ENCODE measurements around the gene OPRD1.

Gene OPRD1

DNA sequence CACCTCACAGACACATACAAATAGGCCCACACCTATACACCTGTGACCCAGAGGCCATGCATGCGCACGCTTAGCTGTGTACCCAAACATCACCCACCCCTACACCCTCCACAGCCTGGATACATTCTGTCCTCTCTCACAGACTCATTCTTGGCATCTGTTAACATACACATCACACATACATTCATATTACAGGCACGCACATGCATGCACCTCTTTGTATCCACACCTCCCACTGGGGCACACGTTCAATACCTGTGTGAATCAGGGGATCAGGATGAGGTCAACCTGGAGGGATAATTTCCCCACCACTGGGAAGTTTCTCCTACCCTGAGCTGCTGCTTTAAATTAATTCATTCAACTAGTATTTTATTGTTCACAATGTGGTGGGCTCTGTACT is 66.8 kb downstream of the OPRD1 start:
- H3K27me3 Mint-ChIP-seq = peaks cover 14% of the 10 kb centered on the region
- no peaks in the 10 kb centered on the region for H3K9me3 Mint-ChIP-seq
- ATAC-seq (no peak), DNase-seq (no peak)
- no peak overlapping the region for H3K4me3 Mint-ChIP-seq
- no peak overlapping the region for H3K27ac Mint-ChIP-seq
- H3K4me1 Mint-ChIP-seq = peaks cover 16% of the 10 kb centered on the region

DNA sequence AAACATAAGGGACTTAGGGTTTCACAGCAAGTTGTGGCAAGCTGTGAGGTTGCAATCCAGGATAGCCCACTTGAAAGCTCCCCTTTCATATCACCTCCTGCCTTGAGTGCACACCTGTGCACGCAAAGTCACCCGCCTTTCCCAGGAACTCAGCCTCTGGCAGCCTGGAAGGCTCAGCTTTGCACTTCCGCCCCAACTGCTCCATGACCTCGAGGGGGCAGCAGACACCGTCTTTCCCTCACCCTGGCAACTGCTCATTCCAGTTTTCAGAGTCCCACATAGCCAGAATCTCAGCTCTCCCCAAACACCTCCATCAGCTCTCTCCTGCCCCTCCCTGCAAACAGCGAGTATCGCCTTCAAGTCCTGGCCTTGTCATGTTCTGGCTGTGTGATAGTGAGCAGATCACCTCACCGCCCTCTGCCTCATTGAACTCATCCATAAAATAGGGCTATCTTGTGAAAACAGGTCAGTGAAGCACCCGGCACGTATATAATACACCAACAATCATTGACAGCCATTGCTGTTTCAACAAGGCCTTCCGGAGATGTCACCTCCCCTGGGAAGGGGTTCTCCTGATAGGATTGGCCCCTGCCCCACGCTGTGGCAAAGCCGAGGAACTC is 70.1 kb downstream of the OPRD1 start:
- H3K27me3 Mint-ChIP-seq = no peaks in the 10 kb centered on the region

GRCh38 chr1:28883242-28883616 is 71.3 kb downstream of the OPRD1 start:
- no peak for ATAC-seq
- Mint-ChIP-seq H3K4me1 (peaks cover 49% of the 10 kb centered on the region), H3K27ac (no peak overlapping the region), H3K9me3 (no peaks in the 10 kb centered on the region), H3K27me3 (no peaks in the 10 kb centered on the region), H3K4me3 (no peak overlapping the region)
- DNase-seq = no peak

More for the DNA sequence above, 70.1 kb downstream of the OPRD1 start:
- peak overlapping the region; percentile 18 to 34 for H3K4me3 Mint-ChIP-seq
- H3K27ac Mint-ChIP-seq = peak overlapping the region; percentile 60 to 80
- no peaks in the 10 kb centered on the region for H3K9me3 Mint-ChIP-seq
- DNase-seq (peak; percentile 63 to 78), ATAC-seq (peak; percentile 27)
- peaks cover 44% of the 10 kb centered on the region for H3K4me1 Mint-ChIP-seq

GRCh38 chr1:28885472-28885877 is 73.5 kb downstream of the OPRD1 start:
- Mint-ChIP-seq H3K4me3 (peak overlapping the region; percentile 4 to 87), H3K4me1 (peaks cover 70% of the 10 kb centered on the region), H3K27ac (no peak overlapping the region), H3K27me3 (no peaks in the 10 kb centered on the region), H3K9me3 (no peaks in the 10 kb centered on the region)
- no peak for ATAC-seq
- DNase-seq = peak; percentile 15 to 20

GRCh38 chr1:28885977-28886730 is 74.2 kb downstream of the OPRD1 start:
- ATAC-seq = no peak
- H3K4me1 Mint-ChIP-seq = peaks cover 77% of the 10 kb centered on the region

GRCh38 chr1:28886731-28887418 is 74.9 kb downstream of the OPRD1 start:
- peak overlapping the region; percentile 93 to 95 for H3K27ac Mint-ChIP-seq
- H3K4me1 Mint-ChIP-seq = peaks cover 77% of the 10 kb centered on the region
- peak overlapping the region; percentile 87 to 93 for H3K4me3 Mint-ChIP-seq
- no peaks in the 10 kb centered on the region for H3K9me3 Mint-ChIP-seq
- H3K27me3 Mint-ChIP-seq = no peaks in the 10 kb centered on the region
- peak; percentile 92 to 93 for DNase-seq
- peak; percentile 83 for ATAC-seq

More at GRCh38 chr1:28885977-28886730, 74.2 kb downstream of the OPRD1 start:
- Mint-ChIP-seq H3K9me3 (no peaks in the 10 kb centered on the region), H3K4me3 (peak overlapping the region; percentile 87 to 93), H3K27ac (peak overlapping the region; percentile 93 to 95), H3K27me3 (no peaks in the 10 kb centered on the region)
- DNase-seq = no peak

GRCh38 chr1:28887419-28887834 is 75.5 kb downstream of the OPRD1 start:
- H3K4me3 Mint-ChIP-seq = peak overlapping the region; percentile 91 to 98
- H3K27me3 Mint-ChIP-seq = no peaks in the 10 kb centered on the region
- H3K9me3 Mint-ChIP-seq = no peaks in the 10 kb centered on the region
- ATAC-seq (peak; percentile 10), DNase-seq (peak in 1 of 2 donors; percentile 33)
- H3K4me1 Mint-ChIP-seq = peaks cover 71% of the 10 kb centered on the region
- peak overlapping the region; percentile 93 to 95 for H3K27ac Mint-ChIP-seq

DNA sequence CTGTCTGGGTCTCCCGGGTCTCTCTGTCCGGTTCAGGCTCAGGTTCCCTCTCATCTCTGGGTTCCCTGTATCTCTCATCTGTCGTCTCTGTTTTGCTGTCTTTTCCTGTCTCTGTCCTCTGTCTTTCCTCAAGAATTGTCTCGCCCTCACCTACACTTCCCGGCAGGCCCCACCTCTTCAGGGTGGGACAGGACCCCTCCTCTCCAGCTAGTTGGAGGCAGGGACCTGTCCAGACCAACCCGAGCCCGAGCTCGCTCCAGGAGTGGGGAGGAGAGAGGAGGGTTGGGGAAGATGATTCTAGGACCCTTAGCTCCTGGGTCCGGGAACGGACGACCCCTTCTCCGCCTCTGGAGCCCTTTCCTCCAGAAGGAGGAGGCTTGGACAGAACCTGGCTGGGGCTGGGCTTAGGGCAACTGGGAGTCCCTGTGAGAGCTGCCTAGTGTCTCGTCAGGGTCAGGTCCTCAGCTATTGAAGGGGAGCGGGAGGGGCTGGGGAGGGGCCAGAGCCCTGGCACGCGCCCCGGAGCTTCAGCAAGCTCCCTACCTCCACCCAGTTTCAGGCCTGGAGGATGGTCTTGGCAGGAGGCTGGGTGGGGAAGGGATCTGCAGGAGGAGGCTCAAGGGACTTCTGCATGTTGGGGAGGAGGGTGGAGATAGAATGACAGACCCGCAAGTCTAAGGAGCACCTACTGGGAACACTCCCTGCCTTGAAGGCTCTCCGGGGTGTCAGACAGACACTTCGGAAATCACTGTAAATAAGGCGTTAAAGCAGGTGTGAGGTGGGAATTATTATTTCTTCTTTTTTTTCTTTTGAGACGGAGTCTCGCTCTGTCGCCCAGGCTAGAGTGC is 76.1 kb downstream of the OPRD1 start:
- Mint-ChIP-seq H3K4me3 (peak overlapping the region; percentile 91 to 98), H3K27ac (peak overlapping the region; percentile 92 to 93), H3K9me3 (no peaks in the 10 kb centered on the region), H3K27me3 (no peaks in the 10 kb centered on the region), H3K4me1 (peaks cover 71% of the 10 kb centered on the region)
- DNase-seq = no peak
- no peak for ATAC-seq

DNA sequence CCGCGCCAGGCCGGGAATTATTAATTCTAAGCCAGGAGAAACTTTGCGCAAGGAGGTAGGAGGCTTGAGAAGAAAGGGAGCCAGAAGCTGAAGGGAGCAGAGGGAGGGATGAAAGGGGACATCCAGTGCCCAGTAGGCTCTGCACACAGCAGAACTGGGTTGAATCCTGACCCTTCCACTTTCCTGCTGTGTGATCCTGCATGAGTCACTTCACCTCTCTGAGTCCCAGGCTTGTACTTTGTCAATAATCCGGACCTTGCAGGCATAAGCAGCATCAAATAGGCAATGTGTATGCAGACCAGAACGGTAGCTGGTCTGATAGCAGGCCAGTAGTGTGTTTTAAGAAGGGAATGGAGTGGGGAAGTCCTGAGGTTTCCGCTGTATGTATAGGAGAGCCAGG is 76.9 kb downstream of the OPRD1 start:
- no peaks in the 10 kb centered on the region for H3K27me3 Mint-ChIP-seq
- ATAC-seq (no peak), DNase-seq (no peak)
- H3K27ac Mint-ChIP-seq = no peak overlapping the region
- no peaks in the 10 kb centered on the region for H3K9me3 Mint-ChIP-seq
- no peak overlapping the region for H3K4me3 Mint-ChIP-seq
- H3K4me1 Mint-ChIP-seq = peaks cover 76% of the 10 kb centered on the region

DNA sequence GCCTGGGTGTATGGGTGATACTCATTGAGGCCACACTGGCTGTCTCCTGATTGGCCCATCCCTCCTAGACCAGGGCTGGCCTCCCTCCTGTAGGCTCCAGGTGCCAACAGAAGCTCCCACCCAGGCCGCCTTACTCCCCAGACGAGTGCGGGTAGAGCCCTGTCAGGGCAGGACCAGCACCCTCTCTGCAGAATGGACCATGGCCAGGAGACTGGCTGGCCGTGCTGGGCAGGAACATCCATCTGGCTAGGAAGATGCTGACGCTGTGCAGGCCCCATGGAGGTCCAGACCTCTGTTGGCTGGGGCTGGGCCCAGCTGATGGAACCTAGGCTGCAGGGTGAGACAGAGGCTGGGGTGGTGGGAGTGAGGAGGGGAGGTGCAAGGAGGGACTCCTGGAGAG is 77.4 kb downstream of the OPRD1 start:
- Mint-ChIP-seq H3K4me1 (peaks cover 71% of the 10 kb centered on the region), H3K4me3 (no peak overlapping the region), H3K9me3 (no peaks in the 10 kb centered on the region), H3K27me3 (no peaks in the 10 kb centered on the region), H3K27ac (no peak overlapping the region)
- ATAC-seq (no peak), DNase-seq (no peak)

DNA sequence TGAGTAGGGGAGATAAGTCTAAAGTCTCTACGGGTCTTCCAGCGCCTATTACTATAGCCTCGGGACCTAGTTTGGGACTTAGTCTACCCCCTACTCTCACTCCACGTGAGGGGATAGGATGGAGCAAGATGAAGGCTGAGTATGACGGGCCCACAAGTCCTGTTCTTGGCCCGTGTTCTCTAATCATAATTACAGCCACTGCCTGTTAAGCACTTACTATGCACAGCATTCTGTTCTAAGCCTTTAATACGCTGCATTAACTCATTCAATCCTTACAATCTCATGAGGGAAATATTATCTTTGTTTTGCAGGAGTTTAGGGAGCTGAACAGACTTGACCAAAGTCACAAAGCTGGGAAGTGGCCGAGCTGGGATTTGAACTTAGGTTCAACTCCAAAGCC is 78.5 kb downstream of the OPRD1 start:
- Mint-ChIP-seq H3K4me3 (no peak overlapping the region), H3K27me3 (no peaks in the 10 kb centered on the region), H3K9me3 (no peaks in the 10 kb centered on the region), H3K4me1 (peaks cover 61% of the 10 kb centered on the region), H3K27ac (no peak overlapping the region)
- ATAC-seq (no peak), DNase-seq (no peak)

- DNase-seq (no peak), ATAC-seq (no peak)
- H3K4me3 Mint-ChIP-seq = no peak overlapping the region
- no peaks in the 10 kb centered on the region for H3K27me3 Mint-ChIP-seq
- H3K9me3 Mint-ChIP-seq = no peaks in the 10 kb centered on the region
- H3K4me1 Mint-ChIP-seq = peaks cover 57% of the 10 kb centered on the region
- H3K27ac Mint-ChIP-seq = peak overlapping the region in 1 of 2 donors; percentile 42
Observed at GRCh38 chr1:28890836-28891235, 78.9 kb downstream of the OPRD1 start.

GRCh38 chr1:28891256-28891655 is 79.3 kb downstream of the OPRD1 start:
- no peak for ATAC-seq
- DNase-seq = no peak
- Mint-ChIP-seq H3K9me3 (no peaks in the 10 kb centered on the region), H3K4me1 (peaks cover 54% of the 10 kb centered on the region), H3K27me3 (no peaks in the 10 kb centered on the region), H3K27ac (no peak overlapping the region), H3K4me3 (no peak overlapping the region)

DNA sequence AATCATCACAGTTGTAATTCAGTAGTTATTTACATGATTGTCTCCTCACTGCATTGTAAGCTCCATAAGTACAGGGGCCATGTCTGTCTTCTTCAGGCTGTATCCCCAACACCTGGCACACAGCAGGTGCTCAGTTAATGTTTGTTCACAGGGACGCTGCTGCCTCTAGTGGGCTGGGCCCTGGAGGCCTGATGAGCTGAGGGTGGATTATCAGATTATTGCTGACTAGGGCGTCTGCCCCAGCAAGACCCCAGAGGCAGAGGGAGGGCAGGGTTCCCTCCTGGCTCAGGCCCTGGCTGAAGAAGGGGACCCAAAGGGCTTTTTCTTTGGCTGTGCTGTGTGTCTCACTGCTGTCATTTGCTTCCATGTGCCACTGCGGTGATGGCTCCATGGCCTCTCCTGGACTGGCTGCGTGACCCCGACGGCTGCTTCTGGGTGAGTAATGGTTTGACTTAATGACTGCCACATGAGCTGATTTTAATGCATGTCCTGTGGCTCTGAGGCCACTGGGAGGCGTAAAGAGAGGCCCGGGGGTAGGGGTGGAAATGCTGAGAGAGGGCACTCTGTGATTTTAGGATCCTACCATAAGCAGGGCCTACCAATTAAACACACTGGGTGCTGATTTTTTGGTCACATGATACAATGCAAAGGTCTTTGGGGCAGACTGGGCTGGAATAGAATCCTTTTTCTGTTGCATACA is 81.6 kb downstream of the OPRD1 start:
- DNase-seq (peak in 1 of 2 donors; percentile 23), ATAC-seq (peak; percentile 67)
- H3K27ac Mint-ChIP-seq = peak overlapping the region in 1 of 2 donors; percentile 19
- peaks cover 56% of the 10 kb centered on the region for H3K4me1 Mint-ChIP-seq
- H3K27me3 Mint-ChIP-seq = no peaks in the 10 kb centered on the region
- no peaks in the 10 kb centered on the region for H3K9me3 Mint-ChIP-seq
- H3K4me3 Mint-ChIP-seq = no peak overlapping the region

- H3K4me3 Mint-ChIP-seq = no peak overlapping the region
- H3K4me1 Mint-ChIP-seq = peaks cover 53% of the 10 kb centered on the region
- H3K27ac Mint-ChIP-seq = peak overlapping the region in 1 of 2 donors; percentile 76
- H3K27me3 Mint-ChIP-seq = no peaks in the 10 kb centered on the region
- H3K9me3 Mint-ChIP-seq = no peaks in the 10 kb centered on the region
- DNase-seq (no peak), ATAC-seq (no peak)
Observed at GRCh38 chr1:28894785-28895184, 82.8 kb downstream of the OPRD1 start.

All from stimulated activated naive CD8-positive, alpha-beta T cell treated with anti-CD3 and anti-CD28 coated beads, Interleukin-15, amount 100 ng/mL, for 72 hours (primary cell).